Stimulated activated CD4-positive, alpha-beta T cell treated with anti-CD3 and anti-CD28 coated beads, Interleukin-12 subunit alpha, Interleukin-12 subunit beta, amount 100 ng/mL, for 48 hours (primary cell): ENCODE data around the gene KLHL40.
A peak's percentile ranks its signal among the peaks of the same experiment; 100 is the strongest.

Experiments
- DNase-seq, 3 donors: peaks; one replicate each; pipeline ENCODE4 v3.0.0-alpha.2; 2020; ENCODE audit warnings: low read depth in 2 of 3, low spot score in 1 of 3

KLHL40 gene

GRCh38 chr3:42688487-42689420, 3.4 kb downstream of the KLHL40 start:
- DNase-seq: no peak

- DNase-seq: no peak
Observed at GRCh38 chr3:42689421-42690014, 4.2 kb downstream of the KLHL40 start.

- DNase-seq: no peak
Observed at GRCh38 chr3:42690191-42690590, 4.9 kb downstream of the KLHL40 start.

GRCh38 chr3:42690766-42691680, 5.7 kb downstream of the KLHL40 start:
- DNase-seq: no peak

GRCh38 chr3:42691816-42692666, 6.7 kb downstream of the KLHL40 start:
- DNase-seq: no peak

GRCh38 chr3:42692667-42693529, 7.6 kb downstream of the KLHL40 start:
- DNase-seq: no peak

GRCh38 chr3:42693530-42693930, 8.2 kb downstream of the KLHL40 start:
- no peak for DNase-seq

- no peak for DNase-seq
Observed at GRCh38 chr3:42694366-42694765, 9.0 kb downstream of the KLHL40 start.

- no peak for DNase-seq
Observed at GRCh38 chr3:42696356-42697288, 11.3 kb downstream of the KLHL40 start.

GRCh38 chr3:42697289-42698051, 12.1 kb downstream of the KLHL40 start:
- DNase-seq: no peak

GRCh38 chr3:42698216-42698910, 13.0 kb downstream of the KLHL40 start:
- DNase-seq: no peak

- no peak for DNase-seq
Observed at GRCh38 chr3:42698911-42699230, 13.5 kb downstream of the KLHL40 start.

- no peak for DNase-seq
Observed at GRCh38 chr3:42699511-42699971, 14.2 kb downstream of the KLHL40 start.

GRCh38 chr3:42700366-42701288, 15.3 kb downstream of the KLHL40 start:
- no peak for DNase-seq

GRCh38 chr3:42701371-42702065, 16.2 kb downstream of the KLHL40 start:
- peak; percentile 21 to 61 (median 51) for DNase-seq
